Activated naive CD8-positive, alpha-beta T cell treated with anti-CD3 and anti-CD28 coated beads, Interleukin-2, amount 50 U/mL, for 24 hours (primary cell): ENCODE data around the gene TPPP.

Source experiments
- ATAC-seq: fragments of 150-1000 bp; cut with Tn5 transposase; one replicate; pipeline ENCODE4 v1.10.0; 2021
- DNase-seq: peaks from one replicate; pipeline ENCODE4 v3.0.0; 2021
- H3K27ac Mint-ChIP-seq: one replicate; pipeline ENCODE4 v1.8.0; 2021; ENCODE audit warnings: mild to moderate bottlenecking, mixed read lengths
- H3K27me3 Mint-ChIP-seq: one replicate; pipeline ENCODE4 v1.8.0; 2021; ENCODE audit warnings: mixed read lengths
- H3K36me3 Mint-ChIP-seq: one replicate; pipeline ENCODE4 v1.8.0; 2021; ENCODE audit warnings: low read depth, mixed read lengths
- H3K4me1 Mint-ChIP-seq: one replicate; pipeline ENCODE4 v1.8.0; 2021; ENCODE audit warnings: mixed read lengths
- H3K4me3 Mint-ChIP-seq: one replicate; pipeline ENCODE4 v1.8.0; 2021; ENCODE audit warnings: mild to moderate bottlenecking, moderate library complexity, mixed read lengths
- H3K9me3 Mint-ChIP-seq: one replicate; pipeline ENCODE4 v1.8.0; 2021; ENCODE audit warnings: mixed read lengths

TPPP gene

GRCh38 chr5:611731-612486, 81.2 kb downstream of the TPPP start, which contains the start of gene CEP72:
Gene CEP72 (plus strand): TSS chr5:612340. CDS start chr5:612362, 22 bp downstream.
- DNase-seq (peak; percentile 96), ATAC-seq (peak; percentile 77)
- H3K4me3 Mint-ChIP-seq = peak within 1 kb of the TSS; percentile 98
- H3K36me3 Mint-ChIP-seq = peaks cover 16% of the 10 kb centered on the region
- H3K9me3 Mint-ChIP-seq = peaks cover 9% of the 10 kb centered on the region
- peak within 1 kb of the TSS; percentile 93 for H3K27ac Mint-ChIP-seq
- H3K27me3 Mint-ChIP-seq = peaks cover 9% of the 10 kb centered on the region
- peaks cover 45% of the 10 kb centered on the region for H3K4me1 Mint-ChIP-seq

- DNase-seq (no peak), ATAC-seq (no peak)
- peaks cover 9% of the 10 kb centered on the region for H3K9me3 Mint-ChIP-seq
- H3K4me3 Mint-ChIP-seq = peak overlapping the region; percentile 98
- H3K4me1 Mint-ChIP-seq = peaks cover 42% of the 10 kb centered on the region
- H3K36me3 Mint-ChIP-seq = peaks cover 16% of the 10 kb centered on the region
- peaks cover 10% of the 10 kb centered on the region for H3K27me3 Mint-ChIP-seq
- peak overlapping the region; percentile 78 for H3K27ac Mint-ChIP-seq
These were observed 82.1 kb downstream of the TPPP start for GRCh38 chr5:610744-611730.

DNA sequence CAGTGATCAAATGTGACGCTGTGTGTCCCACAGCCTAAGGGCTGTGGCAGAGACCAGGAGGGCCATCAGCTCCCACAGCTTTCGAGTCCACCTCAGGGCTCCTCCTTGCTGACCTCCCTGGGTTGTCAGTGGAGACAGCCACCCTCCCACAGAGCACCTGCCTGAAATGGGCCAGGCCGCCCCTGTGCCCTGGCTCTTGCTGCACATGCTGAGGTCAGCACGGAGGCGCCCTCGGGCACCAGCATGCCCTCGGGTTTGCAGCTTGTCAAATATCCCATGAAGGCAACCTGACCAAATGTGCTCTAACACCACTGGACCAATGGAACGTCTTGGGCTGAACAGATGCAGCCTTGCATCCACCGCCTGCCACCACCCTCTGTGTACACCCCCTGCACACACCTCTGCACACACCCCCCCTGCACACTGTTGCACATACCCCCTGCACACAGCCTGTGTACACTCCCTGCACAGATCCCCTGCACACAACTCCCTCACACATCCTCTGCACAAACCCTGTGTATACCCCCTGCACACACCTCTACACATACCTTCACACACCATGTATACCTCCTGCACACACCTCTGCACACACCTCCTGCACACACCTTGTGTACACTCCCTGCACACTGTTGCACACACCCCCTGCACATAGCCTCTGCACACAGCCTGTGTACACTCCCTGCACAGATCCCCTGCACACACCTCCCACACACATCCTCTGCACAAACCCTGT, 83.0 kb downstream of the TPPP start:
- H3K4me3 Mint-ChIP-seq = no peak overlapping the region

More for the DNA sequence above, 83.0 kb downstream of the TPPP start:
- no peak for ATAC-seq
- H3K27me3 Mint-ChIP-seq = peaks cover 13% of the 10 kb centered on the region
- no peak for DNase-seq
- H3K27ac Mint-ChIP-seq = no peak overlapping the region
- peaks cover 4% of the 10 kb centered on the region for H3K9me3 Mint-ChIP-seq
- peaks cover 10% of the 10 kb centered on the region for H3K36me3 Mint-ChIP-seq
- peaks cover 39% of the 10 kb centered on the region for H3K4me1 Mint-ChIP-seq
